HL-60 (cell line): ENCODE data around the gene DDR2.

Experiments
- DNase-seq, 2 experiments: peaks; one replicate each; pipeline ENCODE4 v3.0.0-alpha.2; 2010 to 2020; ENCODE audit warnings: low read depth in 1 of 2, low spot score in 1 of 2
- H3K27ac ChIP-seq: fragments of 250-450 bp; sonication (Bioruptor Pico); replicated peaks from 2 replicates; pipeline ENCODE4 v1.5.1; 2020; ENCODE audit warnings: mild to moderate bottlenecking, moderate library complexity
- H3K27me3 ChIP-seq: fragments of 250-450 bp; sonication (Bioruptor Pico); 2 replicates; pipeline ENCODE4 v1.5.1; 2021; ENCODE audit warnings: mild to moderate bottlenecking, moderate library complexity; ENCODE audit not compliant: insufficient read depth, poor library complexity, severe bottlenecking
- H3K4me3 ChIP-seq: replicated peaks from 2 replicates; pipeline ENCODE4 v1.5.1; 2011; ENCODE audit warnings: mild to moderate bottlenecking, control low read depth, low read length; ENCODE audit not compliant: insufficient read depth
- CTCF ChIP-seq: IDR thresholded peaks from one replicate; pipeline ENCODE4 v1.5.1; 2011; ENCODE audit warnings: low read length, control low read depth, inconsistent platforms; ENCODE audit not compliant: insufficient read depth
- GABPA ChIP-seq: IDR thresholded peaks from 2 replicates; pipeline ENCODE4 v1.6.1; 2012; ENCODE audit warnings: low read depth
- POLR2AphosphoS5 ChIP-seq: IDR thresholded peaks from 2 replicates; pipeline ENCODE4 v1.6.1; 2012; ENCODE audit warnings: low read depth
- REST ChIP-seq: IDR thresholded peaks from 2 replicates; pipeline ENCODE4 v1.6.1; 2012; ENCODE audit warnings: low read depth; ENCODE audit not compliant: insufficient replicate concordance
- SPI1 ChIP-seq: IDR thresholded peaks from 2 replicates; pipeline ENCODE4 v1.6.1; 2012; ENCODE audit warnings: low read depth, mild to moderate bottlenecking, borderline replicate concordance

The DDR2 gene

DNA sequence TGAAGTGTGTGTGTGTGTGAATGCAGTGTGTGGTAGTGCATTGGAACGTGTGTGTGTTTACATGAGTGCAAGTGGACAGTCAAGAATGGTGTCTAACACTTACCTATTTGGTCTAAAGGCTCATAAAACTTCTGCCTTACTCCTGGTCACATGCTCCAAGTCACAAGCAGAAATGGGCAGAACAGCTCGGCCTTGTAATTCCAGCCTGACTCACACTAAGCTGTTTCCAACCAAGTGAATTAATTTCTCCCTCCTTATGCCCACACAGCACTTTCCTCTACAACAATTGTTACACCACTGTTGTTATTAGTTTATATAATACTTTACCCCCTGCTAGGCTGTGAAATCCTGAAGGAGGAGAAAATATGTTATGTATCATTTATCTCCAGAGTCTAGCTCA lies 43.8 kb downstream of the DDR2 start:
- DNase-seq = no peak
- Histone ChIP-seq H3K27ac (no peak overlapping the region), H3K27me3 (no peaks in the 10 kb centered on the region), H3K4me3 (no peak overlapping the region)
- no peak for TF ChIP-seq REST
- no peak for TF ChIP-seq POLR2AphosphoS5
- TF ChIP-seq GABPA = no peak
- TF ChIP-seq SPI1 = no peak
- TF ChIP-seq CTCF = no peak

- Histone ChIP-seq H3K27ac (no peak overlapping the region), H3K4me3 (no peak overlapping the region), H3K27me3 (no peaks in the 10 kb centered on the region)
- no peak for DNase-seq
- peak; percentile 15; the same call in 1 of the 2 replicates for TF ChIP-seq SPI1
- TF ChIP-seq CTCF = no peak
- no peak for TF ChIP-seq GABPA
These were observed 44.5 kb downstream of the DDR2 start for GRCh38 chr1:162676750-162677149.

GRCh38 chr1:162677607-162678371 lies 45.5 kb downstream of the DDR2 start:
- no peak for DNase-seq
- Histone ChIP-seq H3K27ac (no peak overlapping the region), H3K27me3 (no peaks in the 10 kb centered on the region), H3K4me3 (no peak overlapping the region)
- no peak for TF ChIP-seq REST
- TF ChIP-seq POLR2AphosphoS5 = no peak
- no peak for TF ChIP-seq GABPA
- TF ChIP-seq CTCF = no peak
- no peak for TF ChIP-seq SPI1

GRCh38 chr1:162678439-162678838 lies 46.2 kb downstream of the DDR2 start:
- Histone ChIP-seq H3K27ac (no peak overlapping the region), H3K4me3 (no peak overlapping the region), H3K27me3 (no peaks in the 10 kb centered on the region)
- no peak for DNase-seq
- TF ChIP-seq GABPA = no peak
- no peak for TF ChIP-seq REST
- TF ChIP-seq CTCF = no peak
- TF ChIP-seq SPI1 = no peak
- no peak for TF ChIP-seq POLR2AphosphoS5
